H9 (cell line): ENCODE results near the gene PTDSS2. TPM values are rescaled to one million over a fixed set of nuclear protein-coding genes. Genes with fewer than 3 reads are reported as not detected.

Experiments
- DNase-seq: peaks from one replicate; pipeline ENCODE4 v3.0.0-alpha.2; 2017
- H2AFZ ChIP-seq: one replicate; pipeline ENCODE4 v1.6.1; 2013; ENCODE audit warnings: mild to moderate bottlenecking, low read length, control low read depth, moderate library complexity
- H2AK5ac ChIP-seq: 2 replicates; pipeline ENCODE4 v1.6.1; 2013; ENCODE audit warnings: low read length, control low read depth, mixed read lengths; ENCODE audit not compliant: insufficient read length
- H2BK120ac ChIP-seq: one replicate; pipeline ENCODE4 v1.6.1; 2013; ENCODE audit warnings: low read depth, mild to moderate bottlenecking, low read length, control low read depth, inconsistent platforms; ENCODE audit not compliant: poor library complexity, severe bottlenecking
- H2BK12ac ChIP-seq: 2 replicates; pipeline ENCODE4 v1.6.1; 2013; ENCODE audit warnings: low read length, control low read depth, mixed read lengths, low read depth; ENCODE audit not compliant: insufficient read length
- H2BK15ac ChIP-seq: 2 replicates; pipeline ENCODE4 v1.6.1; 2013; ENCODE audit warnings: low read depth, low read length, control low read depth
- H2BK20ac ChIP-seq: one replicate; pipeline ENCODE4 v1.6.1; 2013; ENCODE audit warnings: low read depth, mild to moderate bottlenecking, low read length, control low read depth, inconsistent platforms; ENCODE audit not compliant: poor library complexity, severe bottlenecking
- H2BK5ac ChIP-seq: 2 replicates; pipeline ENCODE4 v1.6.1; 2013; ENCODE audit warnings: low read length, control low read depth, mixed read lengths; ENCODE audit not compliant: insufficient read length
- H3K14ac ChIP-seq: 2 replicates; pipeline ENCODE4 v1.6.1; 2013; ENCODE audit warnings: low read length, control low read depth; ENCODE audit not compliant: insufficient read depth
- H3K18ac ChIP-seq: 2 replicates; pipeline ENCODE4 v1.6.1; 2013; ENCODE audit warnings: low read depth, mild to moderate bottlenecking, mixed read lengths, low read length, control low read depth; ENCODE audit not compliant: insufficient read length
- H3K23ac ChIP-seq: 2 replicates; pipeline ENCODE4 v1.6.1; 2013; ENCODE audit warnings: low read length, control low read depth, mixed read lengths, low read depth; ENCODE audit not compliant: insufficient read length
- H3K23me2 ChIP-seq: 2 replicates; pipeline ENCODE4 v1.6.1; 2013; ENCODE audit warnings: low read depth, mild to moderate bottlenecking, mixed read lengths, low read length, control low read depth; ENCODE audit not compliant: insufficient read length, poor library complexity, severe bottlenecking
- H3K27ac ChIP-seq: 2 replicates; pipeline ENCODE4 v1.5.1; 2013; ENCODE audit warnings: low read length, control low read depth, mixed read lengths, low read depth; ENCODE audit not compliant: insufficient read length
- H3K27me3 ChIP-seq: 2 replicates; pipeline ENCODE4 v1.6.1; 2013; ENCODE audit warnings: low read length, control low read depth, inconsistent platforms; ENCODE audit not compliant: insufficient read depth
- H3K4ac ChIP-seq: 2 replicates; pipeline ENCODE4 v1.6.1; 2013; ENCODE audit warnings: low read depth, mild to moderate bottlenecking, control low read depth, inconsistent platforms, low read length, moderate library complexity
- H3K4me1 ChIP-seq: 2 replicates; pipeline ENCODE4 v1.6.1; 2013; ENCODE audit warnings: low read length, control low read depth, inconsistent platforms; ENCODE audit not compliant: insufficient read depth
- H3K4me2 ChIP-seq: 2 replicates; pipeline ENCODE4 v1.6.1; 2013; ENCODE audit warnings: low read length, control low read depth, mixed read lengths; ENCODE audit not compliant: insufficient read length, insufficient read depth
- H3K56ac ChIP-seq: 2 replicates; pipeline ENCODE4 v1.6.1; 2013; ENCODE audit warnings: low read depth, mild to moderate bottlenecking, mixed read lengths, low read length, control low read depth; ENCODE audit not compliant: insufficient read length
- H3K79me1 ChIP-seq: 2 replicates; pipeline ENCODE4 v1.6.1; 2013; ENCODE audit warnings: low read depth, mild to moderate bottlenecking, moderate library complexity, low read length, control low read depth, inconsistent platforms; ENCODE audit not compliant: insufficient read depth, poor library complexity, severe bottlenecking
- H3K79me2 ChIP-seq: 2 replicates; pipeline ENCODE4 v1.6.1; 2013; ENCODE audit warnings: low read length, control low read depth, inconsistent platforms; ENCODE audit not compliant: insufficient read depth
- H3K9ac ChIP-seq: 2 replicates; pipeline ENCODE4 v1.6.1; 2013; ENCODE audit warnings: low read length, control low read depth, mixed read lengths; ENCODE audit not compliant: insufficient read length; ENCODE audit errors: extremely low read depth
- H3K9me3 ChIP-seq: one replicate; pipeline ENCODE4 v1.6.1; 2013; ENCODE audit warnings: low read depth, low read length, inconsistent platforms; ENCODE audit not compliant: control insufficient read depth
- H3T11ph ChIP-seq: one replicate; pipeline ENCODE4 v1.6.1; 2013; ENCODE audit warnings: mild to moderate bottlenecking, low read length, control low read depth, inconsistent platforms
- H4K20me1 ChIP-seq: one replicate; pipeline ENCODE4 v1.6.1; 2013; ENCODE audit not compliant: control insufficient read depth, insufficient read length, insufficient read depth
- H4K5ac ChIP-seq: 2 replicates; pipeline ENCODE4 v1.6.1; 2013; ENCODE audit warnings: low read depth, mild to moderate bottlenecking, mixed read lengths, low read length, control low read depth; ENCODE audit not compliant: insufficient read length
- H4K8ac ChIP-seq: replicated peaks from 2 replicates; pipeline ENCODE4 v1.6.1; 2013; ENCODE audit warnings: low read length, control low read depth, mixed read lengths, low read depth; ENCODE audit not compliant: insufficient read length
- H4K91ac ChIP-seq: 2 replicates; pipeline ENCODE4 v1.6.1; 2013; ENCODE audit warnings: low read depth, mild to moderate bottlenecking, moderate library complexity, mixed read lengths, low read length, control low read depth; ENCODE audit not compliant: insufficient read length
- H3K27ac Mint-ChIP-seq, 3 experiments: 2 replicates in 2 of 3; 3 replicates in 1 of 3; pipeline ENCODE4 v1.8.0; 2020 to 2021; ENCODE audit warnings: mixed read lengths in 3 of 3, mild to moderate bottlenecking in 1 of 3, moderate library complexity in 1 of 3
- H3K27me3 Mint-ChIP-seq: 2 replicates; pipeline ENCODE4 v1.8.0; 2021; ENCODE audit warnings: low read depth, mild to moderate bottlenecking, moderate library complexity, mixed read lengths
- H3K36me3 Mint-ChIP-seq, 3 experiments: 2 replicates in 2 of 3; 3 replicates in 1 of 3; pipeline ENCODE4 v1.8.0; 2020 to 2021; ENCODE audit warnings: low read depth in 3 of 3, mixed read lengths in 3 of 3; ENCODE audit not compliant: insufficient read depth in 1 of 3
- H3K4me1 Mint-ChIP-seq, 2 experiments: 2 replicates each; pipeline ENCODE4 v1.8.0; 2020; ENCODE audit warnings: mixed read lengths in 2 of 2
- H3K4me3 Mint-ChIP-seq, 2 experiments: 2 replicates in 1 of 2; 3 replicates in 1 of 2; pipeline ENCODE4 v1.8.0; 2020 to 2021; ENCODE audit warnings: mild to moderate bottlenecking in 2 of 2, mixed read lengths in 2 of 2, moderate library complexity in 1 of 2
- H3K9me3 Mint-ChIP-seq, 2 experiments: 2 replicates in 1 of 2; 3 replicates in 1 of 2; pipeline ENCODE4 v1.8.0; 2020; ENCODE audit warnings: mild to moderate bottlenecking in 2 of 2, mixed read lengths in 2 of 2, moderate library complexity in 1 of 2
- WGBS: extraction: QIAGEN DNeasy Blood & Tissue Kit; methylation state at CpG from one replicate; pipeline ENCODE4 v1.1.7; 2013; ENCODE audit warnings: missing lambda C conversion rate, low lambda C conversion rate, mixed read lengths; ENCODE audit not compliant: insufficient read length; ENCODE audit errors: extremely low coverage; 5-methylcytosine and 5-hydroxymethylcytosine counted together
- total RNA-seq: library from RNA; stranded (reverse); gene quantifications from 2 replicates; pipeline ENCODE4 v1.2.1, GENCODE V29; 2021
- TF ChIP-seq, protein P1 (sequence below): fragments of 200-600 bp; sonication (generic); conservative IDR thresholded peaks from 3 replicates; pipeline ENCODE4 v1.8.0; 2021; ENCODE audit warnings: antibody characterized with exemption, mild to moderate bottlenecking

PTDSS2 gene
- total RNA-seq, 1 experiment from 2014 or later: 55.3 TPM

GRCh38 chr11:475941-476340, 25.9 kb downstream of the PTDSS2 start:
- Histone ChIP-seq H3K27ac (no peak overlapping the region), H4K8ac (no peak overlapping the region), H3K23ac (no peak overlapping the region), H2BK5ac (no peak overlapping the region), H3K56ac (no peak overlapping the region), H3K14ac (no peak overlapping the region), H3K18ac (no peak overlapping the region), H4K20me1 (no peaks in the 10 kb centered on the region), H3K4ac (no peak overlapping the region), H2BK20ac (no peak overlapping the region), H3K79me2 (no peaks in the 10 kb centered on the region; the same call in 1 of the 2 replicates), H3K79me1 (no peaks in the 10 kb centered on the region), H3T11ph (no peak overlapping the region), H2AK5ac (no peak overlapping the region), H3K23me2 (no peaks in the 10 kb centered on the region), H3K9ac (no peak overlapping the region), H4K91ac (no peak overlapping the region), H3K4me1 (no peaks in the 10 kb centered on the region), H3K9me3 (no peaks in the 10 kb centered on the region), H2BK15ac (no peak overlapping the region), H3K27me3 (no peaks in the 10 kb centered on the region), H2BK120ac (no peak overlapping the region), H2AFZ (no peak overlapping the region), H3K4me2 (no peak overlapping the region), H4K5ac (no peak overlapping the region), H2BK12ac (no peak overlapping the region)
- no CpG with 5 or more reads among the region's 9 CpGs for WGBS
- H3K27ac Mint-ChIP-seq: peak overlapping the region in 2 of 3 experiments; percentile 70 to 80; a peak in 2 of 7 replicates
- H3K36me3 Mint-ChIP-seq: peaks cover under 1 to 3% (median 1%) of the 10 kb centered on the region in 3 experiments; a peak in 3 of 7 replicates
- H3K4me1 Mint-ChIP-seq: peaks cover 5 to 14% of the 10 kb centered on the region in 2 experiments; a peak in 3 of 4 replicates
- no peaks in the 10 kb centered on the region for H3K27me3 Mint-ChIP-seq
- H3K4me3 Mint-ChIP-seq: no peak overlapping the region
- TF ChIP-seq, protein P1, sequence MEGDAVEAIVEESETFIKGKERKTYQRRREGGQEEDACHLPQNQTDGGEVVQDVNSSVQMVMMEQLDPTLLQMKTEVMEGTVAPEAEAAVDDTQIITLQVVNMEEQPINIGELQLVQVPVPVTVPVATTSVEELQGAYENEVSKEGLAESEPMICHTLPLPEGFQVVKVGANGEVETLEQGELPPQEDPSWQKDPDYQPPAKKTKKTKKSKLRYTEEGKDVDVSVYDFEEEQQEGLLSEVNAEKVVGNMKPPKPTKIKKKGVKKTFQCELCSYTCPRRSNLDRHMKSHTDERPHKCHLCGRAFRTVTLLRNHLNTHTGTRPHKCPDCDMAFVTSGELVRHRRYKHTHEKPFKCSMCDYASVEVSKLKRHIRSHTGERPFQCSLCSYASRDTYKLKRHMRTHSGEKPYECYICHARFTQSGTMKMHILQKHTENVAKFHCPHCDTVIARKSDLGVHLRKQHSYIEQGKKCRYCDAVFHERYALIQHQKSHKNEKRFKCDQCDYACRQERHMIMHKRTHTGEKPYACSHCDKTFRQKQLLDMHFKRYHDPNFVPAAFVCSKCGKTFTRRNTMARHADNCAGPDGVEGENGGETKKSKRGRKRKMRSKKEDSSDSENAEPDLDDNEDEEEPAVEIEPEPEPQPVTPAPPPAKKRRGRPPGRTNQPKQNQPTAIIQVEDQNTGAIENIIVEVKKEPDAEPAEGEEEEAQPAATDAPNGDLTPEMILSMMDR: no peak
- H3K9me3 Mint-ChIP-seq: no peaks in the 10 kb centered on the region; a peak in 1 of 5 replicates
- DNase-seq: no peak
